ENCODE results near the gene PRKG2. TPM values are rescaled to one million over a fixed set of nuclear protein-coding genes. Genes with fewer than 3 reads are reported as not detected.

PRKG2 gene
- total RNA-seq, 3 donors from 2014 or later (not counting 1 experiment from before 2014, with no cell fraction given), result 0.09 to 1.2 (median 0.15) TPM

DNA sequence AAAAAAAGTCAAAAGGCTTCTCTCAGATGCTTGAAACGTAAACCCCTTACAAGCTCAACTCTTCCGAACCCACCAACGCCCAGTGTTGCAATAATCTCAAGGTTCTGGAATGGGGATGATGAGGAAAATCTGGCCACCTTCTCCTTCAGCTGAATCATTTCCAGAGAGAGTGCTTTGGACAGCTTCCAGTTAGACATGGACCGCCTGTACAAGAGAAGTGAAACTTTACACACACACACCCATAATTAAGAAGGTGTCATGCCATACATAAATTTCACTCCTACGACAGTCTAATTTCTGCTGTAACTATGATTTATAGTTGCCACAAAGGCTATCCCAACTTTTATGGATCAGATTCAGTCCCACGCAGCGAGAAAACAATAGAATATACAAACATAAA lies 72.3 kb downstream of the PRKG2 start:
- TF ChIP-seq, protein P1, sequence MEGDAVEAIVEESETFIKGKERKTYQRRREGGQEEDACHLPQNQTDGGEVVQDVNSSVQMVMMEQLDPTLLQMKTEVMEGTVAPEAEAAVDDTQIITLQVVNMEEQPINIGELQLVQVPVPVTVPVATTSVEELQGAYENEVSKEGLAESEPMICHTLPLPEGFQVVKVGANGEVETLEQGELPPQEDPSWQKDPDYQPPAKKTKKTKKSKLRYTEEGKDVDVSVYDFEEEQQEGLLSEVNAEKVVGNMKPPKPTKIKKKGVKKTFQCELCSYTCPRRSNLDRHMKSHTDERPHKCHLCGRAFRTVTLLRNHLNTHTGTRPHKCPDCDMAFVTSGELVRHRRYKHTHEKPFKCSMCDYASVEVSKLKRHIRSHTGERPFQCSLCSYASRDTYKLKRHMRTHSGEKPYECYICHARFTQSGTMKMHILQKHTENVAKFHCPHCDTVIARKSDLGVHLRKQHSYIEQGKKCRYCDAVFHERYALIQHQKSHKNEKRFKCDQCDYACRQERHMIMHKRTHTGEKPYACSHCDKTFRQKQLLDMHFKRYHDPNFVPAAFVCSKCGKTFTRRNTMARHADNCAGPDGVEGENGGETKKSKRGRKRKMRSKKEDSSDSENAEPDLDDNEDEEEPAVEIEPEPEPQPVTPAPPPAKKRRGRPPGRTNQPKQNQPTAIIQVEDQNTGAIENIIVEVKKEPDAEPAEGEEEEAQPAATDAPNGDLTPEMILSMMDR (IDR thresholded peaks at IDR 0.05), result no peak
- Mint-ChIP-seq H3K27ac (no peak overlapping the region), H3K27me3 (ENCODE audit: low read depth in 2 of 2) (no peaks in the 10 kb centered on the region), H3K4me1 (no peaks in the 10 kb centered on the region), H3K36me3 (no peaks in the 10 kb centered on the region), H3K9me3 (no peaks in the 10 kb centered on the region), H3K4me3 (no peak overlapping the region)
- intact Hi-C loops (cut with micrococcal nuclease), result no loop called here
- Histone ChIP-seq H3K4me1 (ENCODE audit: control insufficient read depth, insufficient read depth, low read length) (no peaks in the 10 kb centered on the region), H3K4me3 (ENCODE audit: low read length) (no peak overlapping the region), H3K27me3 (ENCODE audit: control insufficient read depth, insufficient read depth, low read length) (no peaks in the 10 kb centered on the region), H3K27ac (ENCODE audit: low read length) (no peak overlapping the region), H3K9me3 (ENCODE audit: control insufficient read depth, insufficient read depth, low read length) (no peaks in the 10 kb centered on the region), H3K36me3 (ENCODE audit: control insufficient read depth, insufficient read depth, low read length) (no peaks in the 10 kb centered on the region)
- DNase-seq (no peak), ATAC-seq (no peak)
- WGBS (ENCODE audit: insufficient coverage), result 46% methylated on average over 2 of the region's 7 CpGs

DNA sequence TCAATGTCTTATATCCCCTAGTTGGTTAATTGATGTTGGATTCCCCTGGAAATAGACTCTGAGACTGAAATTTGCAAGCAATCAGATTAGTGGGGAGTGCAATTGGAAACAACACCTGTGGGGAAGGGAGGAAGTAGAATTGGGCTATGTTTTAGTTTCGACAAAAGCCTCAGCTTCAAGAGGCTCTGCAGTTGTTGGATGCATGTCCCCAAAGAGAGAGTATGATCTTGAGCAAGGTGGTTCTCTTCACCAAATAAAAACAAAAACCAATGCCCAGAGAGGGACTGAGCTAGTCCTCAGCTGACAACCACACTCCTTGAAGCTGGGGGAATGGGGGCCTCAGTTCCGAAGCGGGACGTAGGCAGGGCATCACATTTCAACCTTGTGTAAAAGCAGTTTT lies 77.1 kb downstream of the PRKG2 start:
- 87% methylated on average over 4 of the region's 4 CpGs for WGBS (ENCODE audit: insufficient coverage)
- TF ChIP-seq, protein P1 (IDR thresholded peaks at IDR 0.05), result no peak
- no peak for DNase-seq
- Histone ChIP-seq H3K27ac (ENCODE audit: low read length) (no peak overlapping the region), H3K36me3 (ENCODE audit: control insufficient read depth, insufficient read depth, low read length) (no peaks in the 10 kb centered on the region), H3K9me3 (ENCODE audit: control insufficient read depth, insufficient read depth, low read length) (no peaks in the 10 kb centered on the region), H3K4me1 (ENCODE audit: control insufficient read depth, insufficient read depth, low read length) (no peaks in the 10 kb centered on the region), H3K4me3 (ENCODE audit: low read length) (no peak overlapping the region), H3K27me3 (ENCODE audit: control insufficient read depth, insufficient read depth, low read length) (no peaks in the 10 kb centered on the region)
- Mint-ChIP-seq H3K4me3 (no peak overlapping the region), H3K36me3 (no peaks in the 10 kb centered on the region), H3K27ac (no peak overlapping the region), H3K27me3 (ENCODE audit: low read depth in 2 of 2) (no peaks in the 10 kb centered on the region), H3K9me3 (peaks cover 0 to 2% of the 10 kb centered on the region in 2 donors), H3K4me1 (no peaks in the 10 kb centered on the region)
- intact Hi-C loops (cut with micrococcal nuclease), result no loop called here
- ATAC-seq, result no peak

DNA sequence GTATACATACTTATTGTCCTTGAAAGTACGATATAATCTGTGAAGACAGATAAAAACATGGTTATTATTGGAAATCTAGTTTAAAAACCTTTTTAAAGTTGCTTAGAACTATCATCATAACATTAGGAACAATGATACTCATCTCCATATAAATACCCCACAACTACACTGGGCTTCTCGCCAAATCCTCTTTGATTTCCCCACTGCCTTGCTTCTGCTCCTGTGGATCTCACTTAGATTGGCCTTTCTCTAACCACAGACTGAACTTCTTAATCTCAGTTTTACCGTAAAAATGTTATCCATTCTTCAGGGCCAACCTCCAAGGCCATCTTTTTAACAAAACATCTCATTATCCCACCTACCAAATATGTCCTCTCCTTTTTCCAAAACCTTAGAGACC lies 77.6 kb downstream of the PRKG2 start:
- Histone ChIP-seq H3K4me1 (ENCODE audit: control insufficient read depth, insufficient read depth, low read length) (no peaks in the 10 kb centered on the region), H3K36me3 (ENCODE audit: control insufficient read depth, insufficient read depth, low read length) (no peaks in the 10 kb centered on the region), H3K9me3 (ENCODE audit: control insufficient read depth, insufficient read depth, low read length) (no peaks in the 10 kb centered on the region), H3K27me3 (ENCODE audit: control insufficient read depth, insufficient read depth, low read length) (no peaks in the 10 kb centered on the region), H3K27ac (ENCODE audit: low read length) (no peak overlapping the region), H3K4me3 (ENCODE audit: low read length) (no peak overlapping the region)
- DNase-seq (no peak), ATAC-seq (no peak)
- H3K9me3 Mint-ChIP-seq, result peaks cover 0 to 2% of the 10 kb centered on the region in 2 donors
- H3K36me3 Mint-ChIP-seq, result no peaks in the 10 kb centered on the region
- H3K27me3 Mint-ChIP-seq (ENCODE audit: low read depth in 2 of 2), result no peaks in the 10 kb centered on the region
- no peak overlapping the region for H3K27ac Mint-ChIP-seq
- WGBS (ENCODE audit: insufficient coverage), result 91% methylated on average over 2 of the region's 3 CpGs
- no peaks in the 10 kb centered on the region for H3K4me1 Mint-ChIP-seq
- intact Hi-C loops (cut with micrococcal nuclease), result no loop called here
- TF ChIP-seq, protein P1 (IDR thresholded peaks at IDR 0.05), result no peak
- H3K4me3 Mint-ChIP-seq, result no peak overlapping the region

DNA sequence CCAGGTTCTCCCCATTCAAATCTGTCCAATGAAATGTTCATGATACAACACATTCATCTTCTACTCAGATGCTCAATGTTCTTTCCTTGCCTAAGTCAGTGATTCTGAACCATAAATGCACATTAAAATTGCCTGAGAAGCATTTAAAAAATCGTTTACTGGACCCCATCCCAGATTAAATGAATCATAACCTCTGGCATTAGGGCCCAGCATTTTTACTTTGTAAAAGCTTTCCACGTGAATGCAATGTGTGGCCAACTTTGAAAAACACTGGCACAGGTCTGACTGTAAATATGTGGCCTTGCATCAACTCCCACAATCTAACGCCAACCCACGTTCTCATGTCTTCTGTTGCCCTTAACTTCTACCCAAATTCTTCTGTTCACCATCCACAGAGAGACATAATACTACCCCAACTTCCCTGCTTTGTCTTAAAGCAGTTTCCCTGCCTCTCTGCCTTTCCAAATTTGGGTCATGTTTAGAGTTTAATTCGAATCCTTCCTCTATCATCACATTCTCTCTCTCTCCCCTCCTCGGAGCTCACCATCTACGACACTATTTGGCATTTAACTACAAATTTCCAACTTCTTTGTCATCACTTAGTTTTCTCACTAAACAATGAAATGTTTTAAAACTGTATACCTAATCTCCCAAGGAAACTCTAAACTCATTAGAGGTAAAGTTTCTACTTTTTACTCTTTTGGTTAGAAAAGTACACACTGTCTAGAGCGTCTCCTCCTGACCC lies 78.7 kb downstream of the PRKG2 start:
- no peak overlapping the region for H3K27ac ChIP-seq (ENCODE audit: low read length)
- Mint-ChIP-seq H3K9me3 (peaks cover 0 to 2% of the 10 kb centered on the region in 2 donors), H3K36me3 (no peaks in the 10 kb centered on the region), H3K27me3 (ENCODE audit: low read depth in 2 of 2) (no peaks in the 10 kb centered on the region), H3K27ac (no peak overlapping the region), H3K4me1 (no peaks in the 10 kb centered on the region), H3K4me3 (no peak overlapping the region)
- H3K36me3 ChIP-seq (ENCODE audit: control insufficient read depth, insufficient read depth, low read length), result no peaks in the 10 kb centered on the region
- TF ChIP-seq, protein P1 (IDR thresholded peaks at IDR 0.05), result no peak
- DNase-seq (no peak), ATAC-seq (no peak)
- H3K9me3 ChIP-seq (ENCODE audit: control insufficient read depth, insufficient read depth, low read length), result no peaks in the 10 kb centered on the region
- H3K4me3 ChIP-seq (ENCODE audit: low read length), result no peak overlapping the region
- no peaks in the 10 kb centered on the region for H3K27me3 ChIP-seq (ENCODE audit: control insufficient read depth, insufficient read depth, low read length)
- intact Hi-C loops (cut with micrococcal nuclease), result no loop called here
- 85% methylated on average over 7 of the region's 8 CpGs for WGBS (ENCODE audit: insufficient coverage)
- H3K4me1 ChIP-seq (ENCODE audit: control insufficient read depth, insufficient read depth, low read length), result no peaks in the 10 kb centered on the region
